HepG2 (cell line): ENCODE measurements around the gene CAPRIN1. TPM values are rescaled to one million over a fixed set of nuclear protein-coding genes. Genes with fewer than 3 reads are reported as not detected.

Experiments
- ATAC-seq: fragments of 200-7000 bp; cut with Tn5 transposase; 3 replicates; pipeline ENCODE4 v1.9.1; 2020; ENCODE audit warnings: mild to moderate bottlenecking, moderate library complexity
- BruUV-seq: library from RNA; stranded (reverse); fragments of 400-500 nt; replicated peaks from 2 replicates; lab custom pipeline; 2021; lab: Mats Ljungman, UMichigan
- CTCF ChIA-PET: fragments of 300-600 bp; formaldehyde crosslinking; extraction: SDS; loops from one replicate; lab custom pipeline; 2021; ENCODE audit warnings: low total read pairs, inconsistent platforms, low intra/inter-chr PET ratio; lab: Yijun Ruan, JAX
- POLR2A ChIA-PET: fragments of 350-600 bp; sonication (Branson Sonifier 250); formaldehyde crosslinking; loops from one replicate; lab custom pipeline; 2020; ENCODE audit warnings: antibody characterized with exemption, inconsistent platforms; lab: Yijun Ruan, JAX
- DNase-seq: peaks from one replicate; pipeline ENCODE4 v3.0.0-alpha.2; 2015; ENCODE audit warnings: low spot score
- FAIRE-seq: peaks from 3 replicates; lab custom pipeline; 2011; peaks lifted over from hg19 to GRCh38; lab: Jason Lieb, UNC
- H2AFZ ChIP-seq: one replicate; pipeline ENCODE4 v1.6.1; 2011; ENCODE audit warnings: low read length, inconsistent platforms
- H3K27ac ChIP-seq: fragments of 300-600 bp; 3 replicates; pipeline ENCODE4 v1.8.0; 2011; ENCODE audit warnings: mixed run types, mild to moderate bottlenecking, mixed read lengths, low read length, inconsistent platforms; ENCODE audit not compliant: insufficient read depth; ENCODE audit errors: extremely low read length
- H3K27me3 ChIP-seq, 2 experiments: fragments of 200-600 bp in 1 of 2; 2 replicates in 1 of 2; 3 replicates in 1 of 2; pipeline versions ENCODE4 v1.6.0 to v1.8.0; 2011; ENCODE audit warnings: low read length in 2 of 2, mild to moderate bottlenecking in 2 of 2, moderate library complexity in 2 of 2, inconsistent platforms in 1 of 2; ENCODE audit not compliant: insufficient read depth in 2 of 2, control insufficient read depth in 1 of 2
- H3K36me3 ChIP-seq, 2 experiments: fragments of 200-600 bp in 1 of 2; replicated peaks in 1 of 2; 2 replicates in 1 of 2; 3 replicates in 1 of 2; pipeline versions ENCODE4 v1.5.1 to v1.8.0; 2011; ENCODE audit warnings: low read length in 2 of 2, inconsistent platforms in 1 of 2; ENCODE audit not compliant: insufficient read depth in 2 of 2, control insufficient read depth in 1 of 2
- H3K4me1 ChIP-seq: 2 replicates; pipeline ENCODE4 v1.5.1; 2012; ENCODE audit warnings: low read length, inconsistent platforms; ENCODE audit not compliant: insufficient read depth
- H3K4me2 ChIP-seq: 2 replicates; pipeline ENCODE4 v1.6.0; 2011; ENCODE audit warnings: low read depth, low read length, inconsistent platforms
- H3K4me3 ChIP-seq, 3 experiments: fragments of 200-600 bp in 1 of 3; sonication (generic), shearing (Covaris generic) in 1 of 3; replicated peaks in 1 of 3; 2 replicates each; pipeline ENCODE4 v1.5.1; 2011 to 2016; ENCODE audit warnings: low read length in 3 of 3, inconsistent platforms in 2 of 3, low read depth in 2 of 3, mild to moderate bottlenecking in 2 of 3, control low read depth in 1 of 3, mixed read lengths in 1 of 3; ENCODE audit not compliant: insufficient read depth in 1 of 3
- H3K79me2 ChIP-seq: one replicate; pipeline ENCODE4 v1.6.1; 2011; ENCODE audit warnings: low read length, inconsistent platforms; ENCODE audit not compliant: insufficient read depth
- H3K9ac ChIP-seq: 2 replicates; pipeline ENCODE4 v1.6.0; 2011; ENCODE audit warnings: mild to moderate bottlenecking, low read depth, low read length, inconsistent platforms; ENCODE audit not compliant: insufficient read depth
- H3K9me3 ChIP-seq: 2 replicates; pipeline ENCODE4 v1.5.1; 2012; ENCODE audit warnings: mild to moderate bottlenecking, low read length
- H4K20me1 ChIP-seq: 2 replicates; pipeline ENCODE4 v1.6.0; 2011; ENCODE audit warnings: inconsistent platforms, mild to moderate bottlenecking, low read length, moderate library complexity; ENCODE audit not compliant: insufficient read depth
- DNMT1 ChIP-seq: sonication (generic); formaldehyde crosslinking; IDR thresholded peaks from 2 replicates; pipeline ENCODE4 v1.5.1; 2020; ENCODE audit warnings: mild to moderate bottlenecking, missing genetic modification reagents
- ELF3 ChIP-seq: IDR thresholded peaks from 2 replicates; pipeline ENCODE4 v1.6.1; 2016; ENCODE audit warnings: missing genetic modification reagents, missing compliant biosample characterization
- GATAD2A ChIP-seq: IDR thresholded peaks from 2 replicates; pipeline ENCODE4 v1.6.1; 2016
- PHF20 ChIP-seq: sonication (generic); formaldehyde crosslinking; IDR thresholded peaks from 2 replicates; pipeline ENCODE4 v1.5.0; 2020; ENCODE audit warnings: mild to moderate bottlenecking, missing genetic modification reagents
- PRDM4 ChIP-seq: sonication (generic); formaldehyde crosslinking; IDR thresholded peaks from 2 replicates; pipeline ENCODE4 v1.9.0; 2021; ENCODE audit warnings: missing genetic modification reagents, borderline replicate concordance
- SNAPC2 ChIP-seq: sonication (generic); formaldehyde crosslinking; IDR thresholded peaks from 2 replicates; pipeline ENCODE4 v1.8.1; 2022; ENCODE audit warnings: mild to moderate bottlenecking, missing genetic modification reagents
- TAF15 ChIP-seq: fragments of 200-400 bp; formaldehyde crosslinking; IDR thresholded peaks from one replicate; pipeline ENCODE4 v1.6.1; 2018; ENCODE audit warnings: mild to moderate bottlenecking, low read depth, low read length; ENCODE audit not compliant: poor library complexity, severe bottlenecking
- ZBTB2 ChIP-seq: sonication (generic); formaldehyde crosslinking; IDR thresholded peaks from 2 replicates; pipeline ENCODE4 v1.8.0; 2022; ENCODE audit warnings: low read depth, missing genetic modification reagents
- ZIK1 ChIP-seq: sonication (generic); formaldehyde crosslinking; IDR thresholded peaks from 2 replicates; pipeline ENCODE4 v1.5.0; 2020; ENCODE audit warnings: mild to moderate bottlenecking, low read depth, missing genetic modification reagents, borderline replicate concordance
- ZNF225 ChIP-seq: sonication (generic); formaldehyde crosslinking; IDR thresholded peaks from 2 replicates; pipeline ENCODE4 v1.4.0; 2020; ENCODE audit warnings: mild to moderate bottlenecking, missing genetic modification reagents
- ZNF354B ChIP-seq: sonication (generic); formaldehyde crosslinking; IDR thresholded peaks from 2 replicates; pipeline ENCODE4 v1.8.0; 2022; ENCODE audit warnings: mild to moderate bottlenecking, missing genetic modification reagents
- ZNF564 ChIP-seq: sonication (generic); formaldehyde crosslinking; IDR thresholded peaks from 2 replicates; pipeline ENCODE4 v1.8.1; 2023; ENCODE audit warnings: mild to moderate bottlenecking, missing genetic modification reagents
- ZNF720 ChIP-seq: sonication (generic); formaldehyde crosslinking; IDR thresholded peaks from 2 replicates; pipeline ENCODE4 v1.4.0; 2020; ENCODE audit warnings: missing genetic modification reagents
- WGBS: methylation state at CpG from one replicate; pipeline ENCODE4 v1.1.6; 2017; ENCODE audit warnings: low lambda C conversion rate; 5-methylcytosine and 5-hydroxymethylcytosine counted together
- in situ Hi-C: cut with HindIII; loops from 2 replicates; pipeline ENCODE4 v1.10.0; 2017; ENCODE audit warnings: low pct_unique_long_range_greater_than_20kb; ENCODE audit not compliant: extremely low pct_ligation_motif_present
- intact Hi-C: fragments of 100-400 bp; cut with micrococcal nuclease; formaldehyde crosslinking; loops from one replicate; pipeline ENCODE4 v1.10.0; 2022; ENCODE audit not compliant: unreplicated experiment
- polyA plus RNA-seq, 8 experiments: library from polyadenylated mRNA; depleted of rRNA in 3 of 8; stranded (reverse) in 7 of 8; unstranded in 1 of 8; fragments of >200 nt; fragmentation: Illumina TruSeq in 4 of 8; extraction: Trizol in 4 of 8; gene quantifications; 2 replicates each; pipeline versions ENCODE4 v1.2.1 to v1.2.3, GENCODE V29; 2011 to 2016; ENCODE audit warnings: low read depth in 4 of 8, missing spikeins in 1 of 8, mixed read lengths in 1 of 8; ENCODE audit not compliant: insufficient read depth in 1 of 8
- total RNA-seq, 5 experiments: library from RNA; depleted of rRNA; stranded (reverse); fragments of >200 nt; fragmentation: Illumina TruSeq; extraction: Trizol; gene quantifications; 2 replicates each; pipeline ENCODE4 v1.2.3, GENCODE V29; 2016; ENCODE audit warnings: low read depth in 1 of 5
- TF ChIP-seq, protein P1 (sequence below): sonication (generic); formaldehyde crosslinking; IDR thresholded peaks from 2 replicates; pipeline ENCODE4 v1.4.0; 2020; ENCODE audit warnings: missing genetic modification reagents
- TF ChIP-seq, protein P2 (sequence below): sonication (generic); formaldehyde crosslinking; IDR thresholded peaks from 2 replicates; pipeline ENCODE4 v1.4.0; 2020; ENCODE audit warnings: missing genetic modification reagents, borderline replicate concordance

Gene CAPRIN1
- total and polyA plus RNA-seq, 2 of the 13 experiments (the other 11 are each of a cell fraction or from before 2014, with no cell fraction given): 114 to 162 TPM

GRCh38 chr11:34134765-34135164, 83.2 kb downstream of the CAPRIN1 start:
- H3K27me3 ChIP-seq: no peaks in the 10 kb centered on the region
- H3K9me3 ChIP-seq: no peaks in the 10 kb centered on the region
- peaks cover 50 to 85% of the 10 kb centered on the region in 2 experiments for H3K36me3 ChIP-seq
- H2AFZ ChIP-seq: no peak overlapping the region
- H3K79me2 ChIP-seq: no peaks in the 10 kb centered on the region
- H3K9ac ChIP-seq: no peak overlapping the region
- in situ Hi-C loops: no loop called here
- intact Hi-C loops: no loop called here
- H3K27ac ChIP-seq: no peak overlapping the region
- ChIA-PET POLR2A (no interaction called here), CTCF (no interaction called here)
- H3K4me2 ChIP-seq: no peak overlapping the region
- DNase-seq: no peak
- no peaks in the 10 kb centered on the region for H4K20me1 ChIP-seq
- no TSS peak for BruUV-seq
- ATAC-seq: no peak
- no peak for FAIRE-seq
- WGBS: 98% methylated on average over 5 of the region's 5 CpGs
- H3K4me1 ChIP-seq: no peaks in the 10 kb centered on the region
- H3K4me3 ChIP-seq: no peak overlapping the region
- no peak for TF ChIP-seq ELF3 (CRISPR knock-in tag)
- TF ChIP-seq SNAPC2 (CRISPR knock-in tag): no peak
- TF ChIP-seq, protein P1, sequence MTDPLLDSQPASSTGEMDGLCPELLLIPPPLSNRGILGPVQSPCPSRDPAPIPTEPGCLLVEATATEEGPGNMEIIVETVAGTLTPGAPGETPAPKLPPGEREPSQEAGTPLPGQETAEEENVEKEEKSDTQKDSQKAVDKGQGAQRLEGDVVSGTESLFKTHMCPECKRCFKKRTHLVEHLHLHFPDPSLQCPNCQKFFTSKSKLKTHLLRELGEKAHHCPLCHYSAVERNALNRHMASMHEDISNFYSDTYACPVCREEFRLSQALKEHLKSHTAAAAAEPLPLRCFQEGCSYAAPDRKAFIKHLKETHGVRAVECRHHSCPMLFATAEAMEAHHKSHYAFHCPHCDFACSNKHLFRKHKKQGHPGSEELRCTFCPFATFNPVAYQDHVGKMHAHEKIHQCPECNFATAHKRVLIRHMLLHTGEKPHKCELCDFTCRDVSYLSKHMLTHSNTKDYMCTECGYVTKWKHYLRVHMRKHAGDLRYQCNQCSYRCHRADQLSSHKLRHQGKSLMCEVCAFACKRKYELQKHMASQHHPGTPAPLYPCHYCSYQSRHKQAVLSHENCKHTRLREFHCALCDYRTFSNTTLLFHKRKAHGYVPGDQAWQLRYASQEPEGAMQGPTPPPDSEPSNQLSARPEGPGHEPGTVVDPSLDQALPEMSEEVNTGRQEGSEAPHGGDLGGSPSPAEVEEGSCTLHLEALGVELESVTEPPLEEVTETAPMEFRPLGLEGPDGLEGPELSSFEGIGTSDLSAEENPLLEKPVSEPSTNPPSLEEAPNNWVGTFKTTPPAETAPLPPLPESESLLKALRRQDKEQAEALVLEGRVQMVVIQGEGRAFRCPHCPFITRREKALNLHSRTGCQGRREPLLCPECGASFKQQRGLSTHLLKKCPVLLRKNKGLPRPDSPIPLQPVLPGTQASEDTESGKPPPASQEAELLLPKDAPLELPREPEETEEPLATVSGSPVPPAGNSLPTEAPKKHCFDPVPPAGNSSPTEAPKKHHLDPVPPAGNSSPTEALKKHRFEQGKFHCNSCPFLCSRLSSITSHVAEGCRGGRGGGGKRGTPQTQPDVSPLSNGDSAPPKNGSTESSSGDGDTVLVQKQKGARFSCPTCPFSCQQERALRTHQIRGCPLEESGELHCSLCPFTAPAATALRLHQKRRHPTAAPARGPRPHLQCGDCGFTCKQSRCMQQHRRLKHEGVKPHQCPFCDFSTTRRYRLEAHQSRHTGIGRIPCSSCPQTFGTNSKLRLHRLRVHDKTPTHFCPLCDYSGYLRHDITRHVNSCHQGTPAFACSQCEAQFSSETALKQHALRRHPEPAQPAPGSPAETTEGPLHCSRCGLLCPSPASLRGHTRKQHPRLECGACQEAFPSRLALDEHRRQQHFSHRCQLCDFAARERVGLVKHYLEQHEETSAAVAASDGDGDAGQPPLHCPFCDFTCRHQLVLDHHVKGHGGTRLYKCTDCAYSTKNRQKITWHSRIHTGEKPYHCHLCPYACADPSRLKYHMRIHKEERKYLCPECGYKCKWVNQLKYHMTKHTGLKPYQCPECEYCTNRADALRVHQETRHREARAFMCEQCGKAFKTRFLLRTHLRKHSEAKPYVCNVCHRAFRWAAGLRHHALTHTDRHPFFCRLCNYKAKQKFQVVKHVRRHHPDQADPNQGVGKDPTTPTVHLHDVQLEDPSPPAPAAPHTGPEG (CRISPR knock-in tag): no peak
- TF ChIP-seq GATAD2A (CRISPR knock-in tag): no peak
- no peak for TF ChIP-seq ZNF720 (CRISPR knock-in tag)
- no peak for TF ChIP-seq ZNF564 (CRISPR knock-in tag)
- TF ChIP-seq ZBTB2 (CRISPR knock-in tag): no peak
- no peak for TF ChIP-seq ZIK1 (CRISPR knock-in tag)
- TF ChIP-seq PRDM4: no peak
- no peak for TF ChIP-seq TAF15
- no peak for TF ChIP-seq ZNF354B (CRISPR knock-in tag)
- TF ChIP-seq, protein P2, sequence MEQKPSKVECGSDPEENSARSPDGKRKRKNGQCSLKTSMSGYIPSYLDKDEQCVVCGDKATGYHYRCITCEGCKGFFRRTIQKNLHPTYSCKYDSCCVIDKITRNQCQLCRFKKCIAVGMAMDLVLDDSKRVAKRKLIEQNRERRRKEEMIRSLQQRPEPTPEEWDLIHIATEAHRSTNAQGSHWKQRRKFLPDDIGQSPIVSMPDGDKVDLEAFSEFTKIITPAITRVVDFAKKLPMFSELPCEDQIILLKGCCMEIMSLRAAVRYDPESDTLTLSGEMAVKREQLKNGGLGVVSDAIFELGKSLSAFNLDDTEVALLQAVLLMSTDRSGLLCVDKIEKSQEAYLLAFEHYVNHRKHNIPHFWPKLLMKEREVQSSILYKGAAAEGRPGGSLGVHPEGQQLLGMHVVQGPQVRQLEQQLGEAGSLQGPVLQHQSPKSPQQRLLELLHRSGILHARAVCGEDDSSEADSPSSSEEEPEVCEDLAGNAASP (CRISPR knock-in tag): no peak
- TF ChIP-seq PHF20 (CRISPR knock-in tag): no peak
- no peak for TF ChIP-seq DNMT1 (CRISPR knock-in tag)
- TF ChIP-seq ZNF225 (CRISPR knock-in tag): no peak
